ENCODE results near the gene DAP.
"Not testable (repeated sequence)": the region's sequence is repeated elsewhere in the genome, so short reads cannot be mapped to it uniquely, and the experiment has no call there.

GRCh38 chr5:10638723-10639122, 122.3 kb downstream of the DAP start:
- TF ChIP-seq CTCF (conservative IDR thresholded peaks at IDR 0.05; ENCODE audit: low read depth in 2 of 2); EZH2phosphoT487 (IDR thresholded peaks at IDR 0.05; ENCODE audit: unreplicated experiment); POLR2AphosphoS5 (IDR thresholded peaks at IDR 0.05; ENCODE audit: low read depth); REST (IDR thresholded peaks at IDR 0.05; ENCODE audit: unreplicated experiment); EZH2 (IDR thresholded peaks at IDR 0.05; ENCODE audit: low read depth, unreplicated experiment); JUNB (IDR thresholded peaks at IDR 0.05; ENCODE audit: unreplicated experiment); STAT1 (IDR thresholded peaks at IDR 0.05; ENCODE audit: unreplicated experiment); CREB1 (CRISPR knock-in tag; IDR thresholded peaks at IDR 0.05; ENCODE audit: low read depth); ZNF114 (CRISPR knock-in tag; IDR thresholded peaks at IDR 0.05); ETS1 (IDR thresholded peaks at IDR 0.05); NANOG (IDR thresholded peaks at IDR 0.05; ENCODE audit: borderline replicate concordance); ZNF462 (CRISPR knock-in tag; IDR thresholded peaks at IDR 0.05): not testable (repeated sequence)
